IMR-90 (cell line): ENCODE results near the gene STXBP6.

ENCODE experiments used
- FOS ChIP-seq: fragments of 150-350 bp; IDR thresholded peaks from 2 replicates; pipeline ENCODE4 v1.6.1; 2016; ENCODE audit warnings: low read depth, low read length
- POLR2A ChIP-seq: IDR thresholded peaks from 2 replicates; pipeline ENCODE4 v1.6.1; 2012; ENCODE audit warnings: mild to moderate bottlenecking, low read depth, low read length
- RAD21 ChIP-seq: IDR thresholded peaks from 2 replicates; pipeline ENCODE4 v1.6.1; 2012; ENCODE audit warnings: low read length, improper control_type of control experiment
- SMC3 ChIP-seq: fragments of 150-350 bp; IDR thresholded peaks from 2 replicates; pipeline ENCODE4 v1.6.1; 2016; ENCODE audit warnings: low read depth, mild to moderate bottlenecking, antibody characterized with exemption, low read length, moderate library complexity
- TF ChIP-seq, protein P1 (sequence below): conservative IDR thresholded peaks from 2 replicates; pipeline ENCODE4 v1.5.1; 2012; ENCODE audit warnings: mild to moderate bottlenecking, low read depth, low read length, improper control_type of control experiment
- TF ChIP-seq, protein P2 (sequence below): fragments of 150-350 bp; IDR thresholded peaks from 2 replicates; pipeline ENCODE4 v1.6.1; 2017; ENCODE audit warnings: mild to moderate bottlenecking, antibody characterized with exemption, low read length, low read depth

DNA sequence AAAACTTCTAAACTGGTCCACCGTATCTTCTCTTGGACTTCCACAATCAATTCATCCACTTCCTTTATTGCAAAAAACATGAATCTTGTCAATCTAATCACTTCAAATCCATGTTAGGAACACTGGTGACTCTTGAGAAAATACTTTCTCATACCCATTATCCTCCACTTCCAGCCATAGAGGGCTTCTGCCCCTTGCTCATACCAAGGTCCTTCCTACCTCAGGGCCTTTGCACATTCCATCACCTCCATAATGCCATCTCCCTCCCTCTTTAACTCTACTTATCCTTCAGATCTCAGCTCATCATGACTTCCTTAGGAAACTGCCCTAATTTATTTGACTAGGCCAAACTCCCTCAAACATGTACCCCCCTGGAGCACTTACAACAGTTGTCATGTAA lies 16.6 kb downstream of the STXBP6 start:
- TF ChIP-seq, protein P1, sequence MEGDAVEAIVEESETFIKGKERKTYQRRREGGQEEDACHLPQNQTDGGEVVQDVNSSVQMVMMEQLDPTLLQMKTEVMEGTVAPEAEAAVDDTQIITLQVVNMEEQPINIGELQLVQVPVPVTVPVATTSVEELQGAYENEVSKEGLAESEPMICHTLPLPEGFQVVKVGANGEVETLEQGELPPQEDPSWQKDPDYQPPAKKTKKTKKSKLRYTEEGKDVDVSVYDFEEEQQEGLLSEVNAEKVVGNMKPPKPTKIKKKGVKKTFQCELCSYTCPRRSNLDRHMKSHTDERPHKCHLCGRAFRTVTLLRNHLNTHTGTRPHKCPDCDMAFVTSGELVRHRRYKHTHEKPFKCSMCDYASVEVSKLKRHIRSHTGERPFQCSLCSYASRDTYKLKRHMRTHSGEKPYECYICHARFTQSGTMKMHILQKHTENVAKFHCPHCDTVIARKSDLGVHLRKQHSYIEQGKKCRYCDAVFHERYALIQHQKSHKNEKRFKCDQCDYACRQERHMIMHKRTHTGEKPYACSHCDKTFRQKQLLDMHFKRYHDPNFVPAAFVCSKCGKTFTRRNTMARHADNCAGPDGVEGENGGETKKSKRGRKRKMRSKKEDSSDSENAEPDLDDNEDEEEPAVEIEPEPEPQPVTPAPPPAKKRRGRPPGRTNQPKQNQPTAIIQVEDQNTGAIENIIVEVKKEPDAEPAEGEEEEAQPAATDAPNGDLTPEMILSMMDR, result no peak
- TF ChIP-seq POLR2A (no peak), SMC3 (no peak), RAD21 (no peak), FOS (no peak)
- TF ChIP-seq, protein P2, sequence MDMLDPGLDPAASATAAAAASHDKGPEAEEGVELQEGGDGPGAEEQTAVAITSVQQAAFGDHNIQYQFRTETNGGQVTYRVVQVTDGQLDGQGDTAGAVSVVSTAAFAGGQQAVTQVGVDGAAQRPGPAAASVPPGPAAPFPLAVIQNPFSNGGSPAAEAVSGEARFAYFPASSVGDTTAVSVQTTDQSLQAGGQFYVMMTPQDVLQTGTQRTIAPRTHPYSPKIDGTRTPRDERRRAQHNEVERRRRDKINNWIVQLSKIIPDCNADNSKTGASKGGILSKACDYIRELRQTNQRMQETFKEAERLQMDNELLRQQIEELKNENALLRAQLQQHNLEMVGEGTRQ, result no peak
